H1 (cell line): ENCODE results near the gene APP. TPM values are rescaled to one million over a fixed set of nuclear protein-coding genes. Genes with fewer than 3 reads are reported as not detected.
A peak's percentile ranks its signal among the peaks of the same experiment; 100 is the strongest.

Experiments
- CTCF ChIA-PET: fragments of 300-600 bp; sonication (Branson Sonifier 250); formaldehyde crosslinking; loops from one replicate; lab custom pipeline; 2021; ENCODE audit not compliant: partially characterized antibody; lab: Charles Lee
- POLR2A ChIA-PET: fragments of 300-600 bp; sonication (Branson Sonifier 250); formaldehyde crosslinking; loops from one replicate; lab custom pipeline; 2021; ENCODE audit warnings: inconsistent platforms; ENCODE audit not compliant: partially characterized antibody; lab: Charles Lee
- DNase-seq, 2 experiments: peaks; one replicate each; pipeline versions ENCODE4 v3.0.0 to v3.0.0-alpha.2; 2010 to 2022; ENCODE audit warnings: low spot score in 2 of 2, low read depth in 1 of 2, mixed read lengths in 1 of 2
- FAIRE-seq: peaks from 2 replicates; lab custom pipeline; 2011; peaks lifted over from hg19 to GRCh38; lab: Jason Lieb, UNC
- H2AFZ ChIP-seq: 2 replicates; pipeline ENCODE4 v1.8.1; 2012; ENCODE audit warnings: low read length, inconsistent platforms
- H2AK5ac ChIP-seq: 2 replicates; pipeline ENCODE4 v1.6.1; 2013; ENCODE audit warnings: low read depth, low read length
- H2BK120ac ChIP-seq: replicated peaks from 2 replicates; pipeline ENCODE3; 2013; ENCODE audit warnings: low read depth, low read length, inconsistent platforms
- H2BK12ac ChIP-seq: 2 replicates; pipeline ENCODE4 v1.6.1; 2013; ENCODE audit warnings: low read depth, low read length
- H2BK15ac ChIP-seq: 2 replicates; pipeline ENCODE4 v1.6.1; 2013; ENCODE audit warnings: low read length
- H2BK20ac ChIP-seq: 2 replicates; pipeline ENCODE4 v1.6.1; 2013; ENCODE audit warnings: low read length
- H2BK5ac ChIP-seq: 2 replicates; pipeline ENCODE4 v1.6.1; 2013; ENCODE audit warnings: low read depth, low read length
- H3K14ac ChIP-seq: 2 replicates; pipeline ENCODE4 v1.6.1; 2013; ENCODE audit warnings: inconsistent platforms; ENCODE audit not compliant: insufficient read length
- H3K18ac ChIP-seq: 2 replicates; pipeline ENCODE4 v1.6.1; 2013; ENCODE audit warnings: low read length; ENCODE audit errors: extremely low read depth
- H3K23ac ChIP-seq: 2 replicates; pipeline ENCODE4 v1.6.1; 2013; ENCODE audit warnings: inconsistent platforms; ENCODE audit not compliant: insufficient read length
- H3K23me2 ChIP-seq: 2 replicates; pipeline ENCODE4 v1.6.1; 2013; ENCODE audit warnings: low read depth, low read length
- H3K27ac ChIP-seq: 2 replicates; pipeline ENCODE4 v1.6.1; 2011; ENCODE audit warnings: low read depth, low read length, inconsistent platforms
- H3K27me3 ChIP-seq, 4 experiments: replicated peaks in 1 of 4; 1 replicate in 1 of 4; 2 replicates in 3 of 4; pipeline versions ENCODE4 v1.6.1 to v1.8.1; 2011 to 2013; ENCODE audit warnings: low read length in 3 of 4, mild to moderate bottlenecking in 3 of 4, inconsistent platforms in 2 of 4, mixed read lengths in 2 of 4, moderate library complexity in 1 of 4; ENCODE audit not compliant: control insufficient read depth in 3 of 4, insufficient read depth in 3 of 4; ENCODE audit errors: extremely low read depth in 1 of 4
- H3K36me3 ChIP-seq, 4 experiments: 2 replicates each; pipeline versions ENCODE4 v1.6.1 to v1.8.1; 2011 to 2013; ENCODE audit warnings: mild to moderate bottlenecking in 4 of 4, low read length in 3 of 4, moderate library complexity in 2 of 4, control low read depth in 1 of 4, inconsistent platforms in 1 of 4; ENCODE audit not compliant: insufficient read depth in 4 of 4, control insufficient read depth in 2 of 4
- H3K4ac ChIP-seq: replicated peaks from 2 replicates; pipeline ENCODE3; 2013; ENCODE audit warnings: low read length, low read depth, mixed read lengths, inconsistent platforms; ENCODE audit not compliant: insufficient read length
- H3K4me1 ChIP-seq, 4 experiments: replicated peaks in 1 of 4; 1 replicate in 1 of 4; 2 replicates in 3 of 4; pipeline versions ENCODE4 v1.6.1 to v1.8.1; 2011 to 2013; ENCODE audit warnings: low read length in 3 of 4, inconsistent platforms in 2 of 4, mixed read lengths in 1 of 4; ENCODE audit not compliant: insufficient read depth in 4 of 4, control insufficient read depth in 3 of 4
- H3K4me2 ChIP-seq, 2 experiments: 2 replicates each; pipeline versions ENCODE4 v1.6.1 to v1.8.1; 2011 to 2013; ENCODE audit warnings: low read depth in 2 of 2, low read length in 2 of 2, control low read depth in 1 of 2, inconsistent platforms in 1 of 2, mild to moderate bottlenecking in 1 of 2; ENCODE audit not compliant: insufficient read depth in 1 of 2
- H3K4me3 ChIP-seq, 4 experiments: fragments of 200-600, 300-600 bp in 1 of 4; sonication (generic), shearing (Covaris generic), sonication (Bioruptor Twin) in 1 of 4; 2 replicates each; pipeline versions ENCODE4 v1.5.1 to v1.8.1; 2011 to 2016; ENCODE audit warnings: low read length in 4 of 4, low read depth in 3 of 4, control low read depth in 2 of 4, inconsistent platforms in 2 of 4, mild to moderate bottlenecking in 2 of 4, mixed read lengths in 1 of 4, moderate library complexity in 1 of 4; ENCODE audit not compliant: insufficient read depth in 2 of 4; ENCODE audit errors: extremely low read depth in 1 of 4
- H3K56ac ChIP-seq: replicated peaks from 2 replicates; pipeline ENCODE3; 2013; ENCODE audit warnings: low read depth, mild to moderate bottlenecking, mixed read lengths, low read length, inconsistent platforms; ENCODE audit not compliant: insufficient read length
- H3K79me1 ChIP-seq: 2 replicates; pipeline ENCODE4 v1.6.1; 2013; ENCODE audit warnings: low read depth, low read length, control low read depth
- H3K79me2 ChIP-seq, 2 experiments: 2 replicates each; pipeline versions ENCODE4 v1.6.1 to v1.8.1; 2012 to 2013; ENCODE audit warnings: low read length in 2 of 2, mild to moderate bottlenecking in 2 of 2, inconsistent platforms in 1 of 2; ENCODE audit not compliant: insufficient read depth in 2 of 2, control insufficient read depth in 1 of 2
- H3K9ac ChIP-seq, 4 experiments: replicated peaks in 1 of 4; 1 replicate in 1 of 4; 2 replicates in 3 of 4; pipeline versions ENCODE4 v1.6.1 to v1.8.1; 2011 to 2013; ENCODE audit warnings: low read depth in 3 of 4, low read length in 3 of 4, control low read depth in 2 of 4, mild to moderate bottlenecking in 2 of 4, moderate library complexity in 2 of 4, inconsistent platforms in 1 of 4; ENCODE audit errors: extremely low read depth in 1 of 4
- H3K9me3 ChIP-seq, 2 experiments: 2 replicates each; pipeline versions ENCODE4 v1.6.1 to v1.8.1; 2012 to 2013; ENCODE audit warnings: mild to moderate bottlenecking in 2 of 2, moderate library complexity in 2 of 2, control low read depth in 1 of 2, inconsistent platforms in 1 of 2, low read depth in 1 of 2, low read length in 1 of 2, mixed read lengths in 1 of 2; ENCODE audit not compliant: insufficient read depth in 2 of 2
- H4K20me1 ChIP-seq, 2 experiments: replicated peaks in 1 of 2; 2 replicates each; pipeline versions ENCODE3 to v1.8.1; 2011 to 2013; ENCODE audit warnings: inconsistent platforms in 2 of 2, low read length in 2 of 2, mild to moderate bottlenecking in 1 of 2; ENCODE audit not compliant: insufficient read depth in 2 of 2, control insufficient read depth in 1 of 2
- H4K5ac ChIP-seq: 2 replicates; pipeline ENCODE4 v1.6.1; 2013; ENCODE audit warnings: low read length, low read depth, mixed read lengths, inconsistent platforms; ENCODE audit not compliant: insufficient read length
- H4K8ac ChIP-seq: 2 replicates; pipeline ENCODE4 v1.8.0; 2013; ENCODE audit warnings: mild to moderate bottlenecking, moderate library complexity, low read length, inconsistent platforms; ENCODE audit not compliant: insufficient read depth; ENCODE audit errors: extremely low read depth
- H4K91ac ChIP-seq: replicated peaks from 2 replicates; pipeline ENCODE3; 2013; ENCODE audit warnings: low read length, mixed read lengths, inconsistent platforms; ENCODE audit not compliant: insufficient read length
- FOSL1 ChIP-seq: IDR thresholded peaks from 2 replicates; pipeline ENCODE4 v1.6.1; 2011; ENCODE audit warnings: mild to moderate bottlenecking, low read depth, low read length, moderate library complexity; ENCODE audit not compliant: insufficient read depth
- KDM4A ChIP-seq: IDR thresholded peaks from one replicate; pipeline ENCODE4 v1.7.1; 2012; ENCODE audit warnings: low read depth, mild to moderate bottlenecking, moderate library complexity, low read length, inconsistent platforms; ENCODE audit not compliant: severe bottlenecking
- PHF8 ChIP-seq: fragments of 200-600 bp; sonication (generic); conservative IDR thresholded peaks from 2 replicates; pipeline ENCODE4 v1.7.1; 2012; ENCODE audit warnings: low read depth, mild to moderate bottlenecking, inconsistent platforms, low read length, moderate library complexity
- POLR2AphosphoS5 ChIP-seq: IDR thresholded peaks from 2 replicates; pipeline ENCODE4 v1.6.1; 2011; ENCODE audit warnings: low read depth, low read length
- SIN3A ChIP-seq, 2 experiments: IDR thresholded peaks in 1 of 2; conservative IDR thresholded peaks in 1 of 2; 2 replicates each; pipeline ENCODE4 v1.6.1; 2011 to 2012; ENCODE audit warnings: low read length in 2 of 2, improper control_type of control experiment in 1 of 2, low read depth in 1 of 2, mild to moderate bottlenecking in 1 of 2
- TAF1 ChIP-seq: IDR thresholded peaks from 2 replicates; pipeline ENCODE4 v1.6.1; 2011; ENCODE audit warnings: mild to moderate bottlenecking, low read depth, low read length
- YY1 ChIP-seq: IDR thresholded peaks from 2 replicates; pipeline ENCODE4 v1.6.1; 2011; ENCODE audit warnings: low read depth, mild to moderate bottlenecking, low read length
- WGBS, 2 experiments: shearing (Covaris generic) in 1 of 2; methylation state at CpG; one replicate each; pipeline versions ENCODE4 v1.1.6 to v1.1.7; 2013 to 2015; ENCODE audit warnings: low lambda C conversion rate in 2 of 2, mixed read lengths in 2 of 2, inconsistent platforms in 1 of 2, low coverage in 1 of 2, missing lambda C conversion rate in 1 of 2; ENCODE audit not compliant: insufficient replicate concordance in 2 of 2, insufficient coverage in 1 of 2, insufficient read length in 1 of 2; ENCODE audit errors: extremely low coverage in 1 of 2, missing lambda C conversion rate in 1 of 2; 5-methylcytosine and 5-hydroxymethylcytosine counted together
- polyA plus RNA-seq, 7 experiments: library from polyadenylated mRNA; depleted of rRNA in 3 of 7; stranded (reverse) in 5 of 7; unstranded in 2 of 7; fragments of >200 nt in 5 of 7; fragments of 200-250 nt in 2 of 7; gene quantifications; 1 replicate in 5 of 7; 2 replicates in 1 of 7; 4 replicates in 1 of 7; pipeline versions ENCODE4 v1.2.1 to v1.2.3, GENCODE V29; 2011 to 2013; ENCODE audit warnings: missing spikeins in 2 of 7, mixed read lengths in 2 of 7
- total RNA-seq: library from RNA; stranded (reverse); fragmentation: NEBNext Ultra II Directional; extraction: Animal tissue kit (Norgen Biotek cat#: 25700); gene quantifications from 2 replicates; pipeline ENCODE4 v1.2.1, GENCODE V29; 2021
- TF ChIP-seq, protein P1 (sequence below), 3 experiments: IDR thresholded peaks; 1 replicate in 2 of 3; 2 replicates in 1 of 3; pipeline versions ENCODE4 v1.5.1 to v1.6.1; 2011; ENCODE audit warnings: low read length in 3 of 3, mild to moderate bottlenecking in 3 of 3, inconsistent platforms in 2 of 3, low read depth in 1 of 3, moderate library complexity in 1 of 3; ENCODE audit not compliant: insufficient read depth in 1 of 3; ENCODE audit errors: control extremely low read depth in 1 of 3

Gene APP
- total and polyA plus RNA-seq, 2 of the 8 experiments (the other 6 are each of a cell fraction or from before 2014, with no cell fraction given), result 375 to 551 TPM

- no peak overlapping the region for H2AFZ ChIP-seq
- H3K27me3 ChIP-seq, result peaks cover 0 to 7% (median 3%) of the 10 kb centered on the region in 4 experiments; a peak in 3 of 7 replicates
- H3K9ac ChIP-seq, result peak overlapping the region; percentile 85 to 95 (median 87); a peak in 6 of 7 replicates
- FAIRE-seq (no peak), DNase-seq (peak in 1 of 2 experiments; percentile 53)
- POLR2A ChIA-PET, result interaction anchor here (0.7 to 6.4 kb wide), 16 partner anchors 13 to 292 kb away, joined by 3 to 115 read pairs (median 4); no protein-coding TSS in a partner anchor
- no peak overlapping the region; the same call in 1 of the 2 replicates for H2BK12ac ChIP-seq
- no peak overlapping the region for H2BK20ac ChIP-seq
- CTCF ChIA-PET, result interaction anchor here (0.6 to 4.2 kb wide), 13 partner anchors 11 to 384 kb away, joined by 3 to 46 read pairs (median 3); no protein-coding TSS in a partner anchor
- no peak overlapping the region for H3K23ac ChIP-seq
- peaks cover 11 to 20% (median 13%) of the 10 kb centered on the region in 4 experiments; a peak in 6 of 7 replicates for H3K4me1 ChIP-seq
- H4K20me1 ChIP-seq, result peaks cover 11 to 13% of the 10 kb centered on the region in 2 experiments
- no peak overlapping the region for H2AK5ac ChIP-seq
- H3K79me1 ChIP-seq, result peaks cover 3% of the 10 kb centered on the region; the same call in 1 of the 2 replicates
- H3K56ac ChIP-seq, result peak overlapping the region; percentile 91
- no peaks in the 10 kb centered on the region for H3K9me3 ChIP-seq
- H2BK15ac ChIP-seq, result no peak overlapping the region
- H3K23me2 ChIP-seq, result peaks cover 10% of the 10 kb centered on the region
- peaks cover 28 to 63% of the 10 kb centered on the region in 2 experiments for H3K79me2 ChIP-seq
- WGBS, 2 experiments, result 1% methylated on average over 18 of the region's 18 CpGs; no CpG with 5 or more reads in 1 of the 2 experiments
- H3K4ac ChIP-seq, result peak overlapping the region; percentile 79
- peak overlapping the region; percentile 78 for H3K27ac ChIP-seq
- no peak overlapping the region for H2BK120ac ChIP-seq
- peak overlapping the region; percentile 70 for H4K91ac ChIP-seq
- H4K8ac ChIP-seq, result peak overlapping the region; percentile 92
- H3K36me3 ChIP-seq, result no peaks in the 10 kb centered on the region; a peak in 1 of 8 replicates
- peak overlapping the region; percentile 75; the same call in 1 of the 2 replicates for H3K18ac ChIP-seq
- H4K5ac ChIP-seq, result peak overlapping the region; percentile 87
- peak overlapping the region; percentile 94 for H2BK5ac ChIP-seq
- H3K14ac ChIP-seq, result no peak overlapping the region
- peak overlapping the region; percentile 89 to 92 for H3K4me2 ChIP-seq
- peak overlapping the region; percentile 65 to 96 (median 94) for H3K4me3 ChIP-seq
- TF ChIP-seq SIN3A (conservative IDR thresholded peaks at IDR 0.05 in 1 of 2, IDR thresholded peaks at IDR 0.05 in 1 of 2; ENCODE audit: low read depth in 1 of 2, low read length in 2 of 2), result peak; percentile 45 to 70; a peak in 1 of 4 replicates
- 0 out of 2 replicates have a peak, but pooled peaks have one; percentile 37 for TF ChIP-seq TAF1
- TF ChIP-seq POLR2AphosphoS5, result peak; percentile 18; the same call in 1 of the 2 replicates
- TF ChIP-seq KDM4A, result peak; percentile 19
- TF ChIP-seq, protein P1, sequence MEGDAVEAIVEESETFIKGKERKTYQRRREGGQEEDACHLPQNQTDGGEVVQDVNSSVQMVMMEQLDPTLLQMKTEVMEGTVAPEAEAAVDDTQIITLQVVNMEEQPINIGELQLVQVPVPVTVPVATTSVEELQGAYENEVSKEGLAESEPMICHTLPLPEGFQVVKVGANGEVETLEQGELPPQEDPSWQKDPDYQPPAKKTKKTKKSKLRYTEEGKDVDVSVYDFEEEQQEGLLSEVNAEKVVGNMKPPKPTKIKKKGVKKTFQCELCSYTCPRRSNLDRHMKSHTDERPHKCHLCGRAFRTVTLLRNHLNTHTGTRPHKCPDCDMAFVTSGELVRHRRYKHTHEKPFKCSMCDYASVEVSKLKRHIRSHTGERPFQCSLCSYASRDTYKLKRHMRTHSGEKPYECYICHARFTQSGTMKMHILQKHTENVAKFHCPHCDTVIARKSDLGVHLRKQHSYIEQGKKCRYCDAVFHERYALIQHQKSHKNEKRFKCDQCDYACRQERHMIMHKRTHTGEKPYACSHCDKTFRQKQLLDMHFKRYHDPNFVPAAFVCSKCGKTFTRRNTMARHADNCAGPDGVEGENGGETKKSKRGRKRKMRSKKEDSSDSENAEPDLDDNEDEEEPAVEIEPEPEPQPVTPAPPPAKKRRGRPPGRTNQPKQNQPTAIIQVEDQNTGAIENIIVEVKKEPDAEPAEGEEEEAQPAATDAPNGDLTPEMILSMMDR (IDR thresholded peaks at IDR 0.05; ENCODE audit: control extremely low read depth in 1 of 3, insufficient read depth in 1 of 3, low read depth in 1 of 3, low read length in 3 of 3), result peak in 2 of 3 experiments; percentile 1 to 22; a peak in 2 of 4 replicates
- TF ChIP-seq YY1, result peak; percentile 80
- peak; percentile 39; the same call in 1 of the 2 replicates for TF ChIP-seq PHF8
- no peak for TF ChIP-seq FOSL1
Observed at GRCh38 chr21:26169061-26169610, 1.4 kb downstream of the APP start.
